Heart right ventricle (tissue), 16 donors: ENCODE results near the gene TYROBP. TPM values are rescaled to one million over a fixed set of nuclear protein-coding genes. Genes with fewer than 3 reads are reported as not detected.

ENCODE experiments used
- ATAC-seq, 8 donors: fragments of 200-7000 bp; cut with Tn5 transposase; one replicate each; pipeline ENCODE4 v1.9.1; 2020; ENCODE audit warnings: mild to moderate bottlenecking in 8 of 8, moderate library complexity in 8 of 8, moderate number of reproducible peaks in 1 of 8
- DNase-seq, 2 donors: peaks; one replicate each; pipeline ENCODE4 v3.0.0-alpha.2; 2020
- H3K27ac ChIP-seq, 10 donors: fragments of 200-600 bp; sonication (generic) in 2 of 10; one replicate each; pipeline versions ENCODE4 v1.5.0 to v1.8.0; 2020 to 2022; ENCODE audit warnings: mild to moderate bottlenecking in 3 of 10
- H3K27me3 ChIP-seq, 7 donors: fragments of 200-600 bp; one replicate each; pipeline ENCODE4 v1.8.0; 2021 to 2022; ENCODE audit warnings: mild to moderate bottlenecking in 2 of 7
- H3K36me3 ChIP-seq, 9 donors: fragments of 200-600 bp; sonication (generic) in 1 of 9; one replicate each; pipeline versions ENCODE4 v1.5.0 to v1.8.0; 2020 to 2022; ENCODE audit warnings: mild to moderate bottlenecking in 2 of 9
- H3K4me1 ChIP-seq, 9 donors: fragments of 200-600 bp; sonication (generic) in 1 of 9; one replicate each; pipeline versions ENCODE4 v1.5.0 to v1.8.0; 2020 to 2022; ENCODE audit warnings: mild to moderate bottlenecking in 4 of 9
- H3K4me3 ChIP-seq, 10 donors: fragments of 200-600 bp; sonication (generic) in 2 of 10; one replicate each; pipeline versions ENCODE4 v1.5.0 to v1.8.0; 2020 to 2022; ENCODE audit warnings: mild to moderate bottlenecking in 7 of 10, moderate library complexity in 2 of 10
- H3K9me3 ChIP-seq, 11 donors: fragments of 200-600 bp in 10 of 11; sonication (generic) in 2 of 11; one replicate each; pipeline versions ENCODE4 v1.5.0 to v1.8.0; 2013 to 2022; ENCODE audit warnings: mild to moderate bottlenecking in 2 of 11, control low read depth in 1 of 11, moderate library complexity in 1 of 11
- WGBS, 2 donors: extraction: QIAGEN DNeasy Blood & Tissue Kit; methylation state at CpG; one replicate each; pipeline ENCODE4 v1.1.7; 2013; ENCODE audit warnings: inconsistent platforms in 1 of 2; 5-methylcytosine and 5-hydroxymethylcytosine counted together
- intact Hi-C, 10 donors: fragments of 100-400 bp; cut with DNase I; formaldehyde crosslinking; loops; one replicate each; pipeline versions ENCODE4 v1.11.1 to v1.14.2; 2022
- polyA plus RNA-seq, 2 donors: library from polyadenylated mRNA; stranded (reverse); fragments of 200-250 nt; gene quantifications; one replicate each; pipeline ENCODE4 v1.2.3, GENCODE V29; 2013
- total RNA-seq, 10 donors: library from RNA; stranded (reverse); fragmentation: NEBNext Ultra II Directional in 3 of 10; extraction: Animal tissue kit (Norgen Biotek cat#: 25700) in 3 of 10; gene quantifications; one replicate each; pipeline versions ENCODE4 v1.2.1 to v1.2.4, GENCODE V29; 2021 to 2023
- TF ChIP-seq, protein P1 (sequence below), 9 donors: fragments of 200-600 bp; sonication (generic) in 2 of 9; IDR thresholded peaks; one replicate each; pipeline versions ENCODE4 v1.5.0 to v1.8.0; 2021 to 2022; ENCODE audit warnings: antibody characterized with exemption in 9 of 9, mild to moderate bottlenecking in 5 of 9, moderate library complexity in 1 of 9
- donor health status: Arrhythmogenic right ventricular cardiomyopathy.
- donor health status: ischemic (EF 13 %, LVEDD 7.1; RV severe dilation, severe dysfunction).
- donor health status: healthy with polysubstance abuse.
- donor health status: DM: no; HTN: yes; CAD: no.
- donor health status: DM: no; HTN: no; CAD: no.
- donor health status: ischemic (EF 25% LVEDD 6.9; RV normal size, moderate dysfunction).
- donor health status: ischemic (EF 25% LVEDD 5.7; RV mildly dilated, moderate dysfunction).
- donor health status: healthy.
- donor health status: DM: yes; HTN: yes; CAD: no.
- donor health status: Ischemic cardiomyopathy.
- donor health status: ischemic (EF 35%, LVEDD 5.7; RV mildly dilated, moderate dysfunction).
- donor health status: nonischemic (EF 11% LVEDD 7.7; RV severe dilation, severe dysfunction).
- donor health status: DM: yes; HTN: yes; CAD: no.
- donor health status: PGD.
- donor health status: ischemic (EF 29% LVEDD 5.4; RV normal size, mild dysfunction).
- donor health status: nonischemic (EF 23%, LVEDD 6.1; RV moderate dilation, normal function).

The TYROBP gene
- total and polyA plus RNA-seq, 12 donors, result 8.4 to 122 (median 18.4) TPM

DNA sequence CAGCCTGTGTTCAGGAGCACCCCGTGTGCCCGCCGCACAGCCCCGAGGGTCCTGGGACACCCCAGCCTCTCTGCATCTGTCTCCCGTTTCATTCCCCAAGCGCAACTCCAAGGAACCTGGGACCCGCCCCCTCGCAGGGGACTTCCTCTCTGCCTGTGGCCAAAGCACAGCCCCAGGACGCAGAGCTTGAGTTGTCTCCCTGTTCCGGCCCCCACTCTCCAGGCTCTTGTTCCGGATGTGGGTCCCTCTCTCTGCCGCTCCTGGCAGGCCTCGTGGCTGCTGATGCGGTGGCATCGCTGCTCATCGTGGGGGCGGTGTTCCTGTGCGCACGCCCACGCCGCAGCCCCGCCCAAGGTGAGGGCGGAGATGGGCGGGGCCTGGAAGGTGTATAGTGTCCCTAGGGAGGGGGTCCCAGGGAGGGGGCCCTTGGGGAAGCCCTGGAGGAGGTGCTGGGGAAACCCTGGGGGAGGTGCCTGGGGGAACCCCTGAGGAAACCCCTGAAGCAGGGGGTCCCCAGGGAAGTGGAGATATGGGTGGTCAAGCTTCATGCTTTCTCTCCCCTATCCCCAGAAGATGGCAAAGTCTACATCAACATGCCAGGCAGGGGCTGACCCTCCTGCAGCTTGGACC lies 4.4 kb downstream of the TYROBP start:
- ATAC-seq, result peak in 7 of 8 donors; percentile 6 to 38 (median 21)
- H3K4me3 ChIP-seq, result peak overlapping the region in 5 of 10 donors; percentile 7 to 68 (median 29)
- 1 to 3% methylated on average over 24 of the region's 24 CpGs for WGBS, 2 donors

DNA sequence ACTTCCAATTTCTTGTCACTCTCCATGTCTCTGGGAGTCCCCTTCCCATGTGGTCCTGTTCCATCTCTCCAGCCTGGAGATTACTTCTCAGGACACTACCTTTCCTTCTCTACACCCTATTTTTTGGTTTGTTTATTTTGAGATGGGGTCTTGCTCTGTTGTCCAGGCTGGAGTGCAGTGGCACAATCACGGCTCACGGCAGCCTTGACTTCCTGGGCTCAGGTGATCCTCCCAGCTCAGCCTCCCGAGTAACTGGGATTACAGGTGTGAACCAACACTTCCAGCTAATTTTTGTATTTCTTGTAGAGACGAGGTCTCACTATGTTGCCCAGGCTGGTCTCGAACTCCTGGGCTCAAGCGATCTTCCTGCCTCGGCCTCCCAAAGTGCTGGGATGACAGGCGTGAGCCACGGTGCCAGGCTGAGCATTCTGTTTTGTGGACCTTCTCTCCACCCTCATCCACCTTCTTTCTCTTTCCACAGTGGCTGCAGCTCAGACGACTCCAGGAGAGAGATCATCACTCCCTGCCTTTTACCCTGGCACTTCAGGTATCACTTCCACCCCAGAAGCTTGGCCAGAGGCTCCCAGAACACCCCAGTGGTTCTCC lies 5.1 kb downstream of the TYROBP start:
- peak overlapping the region in 6 of 10 donors; percentile 53 to 96 (median 80) for H3K27ac ChIP-seq
- H3K27me3 ChIP-seq, result no peaks in the 10 kb centered on the region
- H3K9me3 ChIP-seq, result no peaks in the 10 kb centered on the region
- peaks cover 0 to 22% (median 0%) of the 10 kb centered on the region in 9 donors for H3K36me3 ChIP-seq
- intact Hi-C loops, result no loop called here
- peak overlapping the region in 6 of 10 donors; percentile 7 to 68 (median 24) for H3K4me3 ChIP-seq
- 64 to 69% methylated on average over 10 of the region's 10 CpGs for WGBS, 2 donors
- ATAC-seq (no peak), DNase-seq (no peak)
- TF ChIP-seq, protein P1, sequence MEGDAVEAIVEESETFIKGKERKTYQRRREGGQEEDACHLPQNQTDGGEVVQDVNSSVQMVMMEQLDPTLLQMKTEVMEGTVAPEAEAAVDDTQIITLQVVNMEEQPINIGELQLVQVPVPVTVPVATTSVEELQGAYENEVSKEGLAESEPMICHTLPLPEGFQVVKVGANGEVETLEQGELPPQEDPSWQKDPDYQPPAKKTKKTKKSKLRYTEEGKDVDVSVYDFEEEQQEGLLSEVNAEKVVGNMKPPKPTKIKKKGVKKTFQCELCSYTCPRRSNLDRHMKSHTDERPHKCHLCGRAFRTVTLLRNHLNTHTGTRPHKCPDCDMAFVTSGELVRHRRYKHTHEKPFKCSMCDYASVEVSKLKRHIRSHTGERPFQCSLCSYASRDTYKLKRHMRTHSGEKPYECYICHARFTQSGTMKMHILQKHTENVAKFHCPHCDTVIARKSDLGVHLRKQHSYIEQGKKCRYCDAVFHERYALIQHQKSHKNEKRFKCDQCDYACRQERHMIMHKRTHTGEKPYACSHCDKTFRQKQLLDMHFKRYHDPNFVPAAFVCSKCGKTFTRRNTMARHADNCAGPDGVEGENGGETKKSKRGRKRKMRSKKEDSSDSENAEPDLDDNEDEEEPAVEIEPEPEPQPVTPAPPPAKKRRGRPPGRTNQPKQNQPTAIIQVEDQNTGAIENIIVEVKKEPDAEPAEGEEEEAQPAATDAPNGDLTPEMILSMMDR (IDR thresholded peaks at IDR 0.05), result no peak
- peaks cover 0 to 62% (median 10%) of the 10 kb centered on the region in 9 donors for H3K4me1 ChIP-seq

More for the DNA sequence above, 4.4 kb downstream of the TYROBP start:
- H3K36me3 ChIP-seq, result peaks cover 0 to 17% (median 0%) of the 10 kb centered on the region in 9 donors
- intact Hi-C loops, result no loop called here
- H3K4me1 ChIP-seq, result peaks cover 0 to 56% (median 5%) of the 10 kb centered on the region in 9 donors
- peak; percentile 70 to 72 for DNase-seq
- H3K9me3 ChIP-seq, result no peaks in the 10 kb centered on the region
- peak overlapping the region in 6 of 10 donors; percentile 63 to 96 (median 80) for H3K27ac ChIP-seq
- H3K27me3 ChIP-seq, result no peaks in the 10 kb centered on the region
- TF ChIP-seq, protein P1 (IDR thresholded peaks at IDR 0.05), result peak in 1 of 9 donors; percentile 14

DNA sequence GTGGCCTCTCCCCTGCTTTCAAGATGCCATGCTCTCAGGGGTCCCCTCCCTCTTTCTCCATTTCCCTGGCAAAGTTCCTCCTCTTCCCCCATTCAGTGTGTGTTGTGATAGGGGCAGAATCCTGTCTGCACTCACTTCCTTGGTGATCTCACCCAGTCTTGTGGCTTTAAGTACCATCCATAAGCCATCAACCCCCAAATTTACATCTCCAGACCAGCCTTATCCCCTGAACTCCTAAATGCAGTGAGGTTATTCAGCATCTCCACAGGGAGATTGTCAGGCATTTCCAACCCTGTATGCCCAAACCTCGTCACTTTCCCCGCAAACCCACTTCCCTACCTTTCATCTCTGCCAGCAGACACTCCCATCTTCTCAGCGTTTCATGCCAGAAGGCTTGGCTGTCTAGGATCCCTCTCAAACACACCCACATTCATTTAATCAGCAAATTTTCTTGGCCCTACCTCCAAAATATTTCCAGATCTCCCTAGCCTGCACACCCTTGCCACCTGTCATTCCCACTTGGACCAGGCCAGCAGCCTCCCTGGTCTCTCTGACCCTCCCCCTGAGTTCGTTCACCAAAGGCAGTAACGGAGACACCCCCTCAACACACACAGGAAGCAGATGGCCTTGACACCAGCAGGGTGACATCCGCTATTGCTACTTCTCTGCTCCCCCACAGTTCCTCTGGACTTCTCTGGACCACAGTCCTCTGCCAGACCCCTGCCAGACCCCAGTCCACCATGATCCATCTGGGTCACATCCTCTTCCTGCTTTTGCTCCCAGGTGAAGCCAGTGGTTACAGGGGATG lies 6.0 kb downstream of the TYROBP start, which contains the start of gene HCST:
Gene HCST, plus strand, starts transcription at position 676 of the 808 bp plus-strand sequence. Its CDS starts 65 bp downstream, at position 741.
- peaks cover 0 to 31% (median 0%) of the 10 kb centered on the region in 9 donors for H3K36me3 ChIP-seq
- intact Hi-C loops, result loop anchor here in 1 of 10 donors (2.0 kb wide), 1 partner anchor 29 kb away; no protein-coding TSS in a partner anchor
- H3K9me3 ChIP-seq, result no peaks in the 10 kb centered on the region
- ATAC-seq (peak in 1 of 8 donors; percentile 9), DNase-seq (no peak)
- H3K4me3 ChIP-seq, result peak within 1 kb of the TSS in 7 of 10 donors; percentile 7 to 88 (median 68)
- peak within 1 kb of the TSS in 6 of 10 donors; percentile 81 to 96 (median 87) for H3K27ac ChIP-seq
- no peaks in the 10 kb centered on the region for H3K27me3 ChIP-seq
- TF ChIP-seq, protein P1 (IDR thresholded peaks at IDR 0.05), result no peak
- peaks cover 0 to 67% (median 12%) of the 10 kb centered on the region in 9 donors for H3K4me1 ChIP-seq
- WGBS, 2 donors, result 31 to 34% methylated on average over 6 of the region's 6 CpGs
